Natural killer cell (primary cell): ENCODE data around the gene TMEM161B. TPM values are rescaled to one million over a fixed set of nuclear protein-coding genes. Genes with fewer than 3 reads are reported as not detected.
A peak's percentile ranks its signal among the peaks of the same experiment; 100 is the strongest.
"Not testable (repeated sequence)": the region's sequence is repeated elsewhere in the genome, so short reads cannot be mapped to it uniquely, and the experiment has no call there.

Experiments used
- ATAC-seq, 3 donors: fragments of 150-1000 bp in 2 of 3; fragments of 200-7000 bp in 1 of 3; cut with Tn5 transposase; 1 replicate in 1 of 3; 2 replicates in 2 of 3; pipeline ENCODE4 v1.10.0; 2021; ENCODE audit warnings: mild to moderate bottlenecking in 2 of 3, moderate library complexity in 2 of 3
- DNase-seq, 2 donors: peaks; one replicate each; pipeline versions ENCODE4 v3.0.0 to v3.0.0-alpha.2; 2013 to 2021; ENCODE audit warnings: mixed read lengths in 1 of 2
- H3K27ac ChIP-seq: one replicate; pipeline ENCODE4 v1.5.1; 2013; ENCODE audit warnings: mild to moderate bottlenecking, low read length
- H3K27me3 ChIP-seq: one replicate; pipeline ENCODE4 v1.6.1; 2013; ENCODE audit warnings: low read length; ENCODE audit not compliant: control insufficient read depth, insufficient read depth
- H3K36me3 ChIP-seq: one replicate; pipeline ENCODE4 v1.6.1; 2013; ENCODE audit warnings: low read length; ENCODE audit not compliant: control insufficient read depth, insufficient read depth
- H3K4me1 ChIP-seq: one replicate; pipeline ENCODE4 v1.6.1; 2013; ENCODE audit warnings: low read length; ENCODE audit not compliant: control insufficient read depth, insufficient read depth
- H3K4me3 ChIP-seq: one replicate; pipeline ENCODE4 v1.5.1; 2013; ENCODE audit warnings: low read length
- H3K9me3 ChIP-seq: one replicate; pipeline ENCODE4 v1.6.1; 2013; ENCODE audit warnings: low read length; ENCODE audit not compliant: control insufficient read depth, insufficient read depth
- H3K27ac Mint-ChIP-seq, 2 donors: one replicate each; pipeline ENCODE4 v1.8.0; 2022; ENCODE audit warnings: mild to moderate bottlenecking in 2 of 2, mixed read lengths in 2 of 2, moderate library complexity in 1 of 2
- H3K27me3 Mint-ChIP-seq, 2 donors: one replicate each; pipeline ENCODE4 v1.8.0; 2022; ENCODE audit warnings: low read depth in 2 of 2, mixed read lengths in 2 of 2
- H3K36me3 Mint-ChIP-seq: one replicate; pipeline ENCODE4 v1.8.0; 2022; ENCODE audit warnings: mixed read lengths
- H3K4me1 Mint-ChIP-seq, 2 donors: one replicate each; pipeline ENCODE4 v1.8.0; 2022; ENCODE audit warnings: mixed read lengths in 2 of 2
- H3K4me3 Mint-ChIP-seq: one replicate; pipeline ENCODE4 v1.8.0; 2022; ENCODE audit warnings: mild to moderate bottlenecking, moderate library complexity, mixed read lengths
- H3K9me3 Mint-ChIP-seq, 2 donors: one replicate each; pipeline ENCODE4 v1.8.0; 2022; ENCODE audit warnings: mixed read lengths in 2 of 2
- WGBS: methylation state at CpG from one replicate; pipeline ENCODE4 v1.1.7; 2013; ENCODE audit warnings: missing lambda C conversion rate; ENCODE audit not compliant: insufficient coverage; 5-methylcytosine and 5-hydroxymethylcytosine counted together
- intact Hi-C: fragments of 100-400 bp; cut with micrococcal nuclease; formaldehyde crosslinking; loops from one replicate; pipeline ENCODE4 v1.14.2; 2022
- total RNA-seq, 4 donors: library from RNA; stranded (reverse); fragments of 120-200 nt in 1 of 4; gene quantifications; one replicate each; pipeline versions ENCODE4 v1.2.3 to v1.2.4, GENCODE V29; 2013 to 2022
- TF ChIP-seq, protein P1 (sequence below): fragments of 200-600 bp; IDR thresholded peaks from one replicate; pipeline ENCODE4 v1.8.0; 2022; ENCODE audit warnings: antibody characterized with exemption

Gene TMEM161B
- total RNA-seq, 3 donors from 2014 or later (not counting 1 experiment from before 2014, with no cell fraction given) = 29.8 to 33.9 (median 33.2) TPM

DNA sequence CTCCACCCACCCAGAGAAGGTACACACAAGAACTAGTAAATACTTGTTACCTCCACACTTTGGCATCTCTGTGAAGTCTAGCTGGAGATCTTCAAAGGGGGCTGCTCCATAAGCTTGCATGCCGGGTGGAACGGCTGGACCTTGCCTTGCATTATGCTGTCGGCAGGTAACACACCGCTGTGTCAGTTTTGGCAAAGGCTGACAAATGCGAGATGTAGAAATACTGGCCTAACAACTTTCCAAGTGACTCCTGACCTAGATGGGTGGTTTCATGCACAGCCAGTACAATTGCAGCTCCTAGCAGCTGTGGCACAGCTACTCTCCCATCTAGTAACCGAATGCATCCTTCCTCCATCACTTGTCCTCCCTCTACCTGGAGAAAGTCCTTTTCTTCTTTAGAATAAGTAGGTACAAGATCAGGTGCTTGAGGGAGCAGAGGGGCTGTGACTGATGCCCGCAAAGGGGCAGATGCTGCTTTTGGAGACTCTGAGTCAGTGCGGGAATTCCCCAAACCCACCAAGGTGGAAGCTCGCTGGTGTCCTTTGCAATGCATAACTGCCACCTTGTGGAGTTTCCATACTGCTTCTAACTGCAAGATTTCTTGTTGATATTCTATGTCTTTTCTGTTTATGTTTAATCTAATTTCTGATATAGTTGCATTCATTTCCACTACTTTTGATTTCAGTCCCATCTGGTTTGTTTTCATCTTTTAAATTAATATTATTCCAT is 78.4 kb downstream of the TMEM161B start:
- peaks cover 66% of the 10 kb centered on the region for H3K36me3 Mint-ChIP-seq
- no peak overlapping the region for H3K27ac ChIP-seq
- H3K4me1 Mint-ChIP-seq = no peaks in the 10 kb centered on the region
- H3K4me3 ChIP-seq = no peak overlapping the region
- TF ChIP-seq, protein P1, sequence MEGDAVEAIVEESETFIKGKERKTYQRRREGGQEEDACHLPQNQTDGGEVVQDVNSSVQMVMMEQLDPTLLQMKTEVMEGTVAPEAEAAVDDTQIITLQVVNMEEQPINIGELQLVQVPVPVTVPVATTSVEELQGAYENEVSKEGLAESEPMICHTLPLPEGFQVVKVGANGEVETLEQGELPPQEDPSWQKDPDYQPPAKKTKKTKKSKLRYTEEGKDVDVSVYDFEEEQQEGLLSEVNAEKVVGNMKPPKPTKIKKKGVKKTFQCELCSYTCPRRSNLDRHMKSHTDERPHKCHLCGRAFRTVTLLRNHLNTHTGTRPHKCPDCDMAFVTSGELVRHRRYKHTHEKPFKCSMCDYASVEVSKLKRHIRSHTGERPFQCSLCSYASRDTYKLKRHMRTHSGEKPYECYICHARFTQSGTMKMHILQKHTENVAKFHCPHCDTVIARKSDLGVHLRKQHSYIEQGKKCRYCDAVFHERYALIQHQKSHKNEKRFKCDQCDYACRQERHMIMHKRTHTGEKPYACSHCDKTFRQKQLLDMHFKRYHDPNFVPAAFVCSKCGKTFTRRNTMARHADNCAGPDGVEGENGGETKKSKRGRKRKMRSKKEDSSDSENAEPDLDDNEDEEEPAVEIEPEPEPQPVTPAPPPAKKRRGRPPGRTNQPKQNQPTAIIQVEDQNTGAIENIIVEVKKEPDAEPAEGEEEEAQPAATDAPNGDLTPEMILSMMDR = no peak
- 94% methylated on average over 9 of the region's 9 CpGs for WGBS
- no peaks in the 10 kb centered on the region for H3K27me3 Mint-ChIP-seq
- peaks cover 5 to 15% of the 10 kb centered on the region in 2 donors for H3K9me3 Mint-ChIP-seq
- ATAC-seq = peak in 1 of 3 donors; percentile 44
- H3K4me3 Mint-ChIP-seq = no peak overlapping the region
- H3K9me3 ChIP-seq = peaks cover 29% of the 10 kb centered on the region
- no peaks in the 10 kb centered on the region for H3K27me3 ChIP-seq
- DNase-seq = peak in 1 of 2 donors; percentile 10
- no peak overlapping the region for H3K27ac Mint-ChIP-seq
- intact Hi-C loops = no loop called here
- peaks cover 13% of the 10 kb centered on the region for H3K36me3 ChIP-seq
- no peaks in the 10 kb centered on the region for H3K4me1 ChIP-seq

DNA sequence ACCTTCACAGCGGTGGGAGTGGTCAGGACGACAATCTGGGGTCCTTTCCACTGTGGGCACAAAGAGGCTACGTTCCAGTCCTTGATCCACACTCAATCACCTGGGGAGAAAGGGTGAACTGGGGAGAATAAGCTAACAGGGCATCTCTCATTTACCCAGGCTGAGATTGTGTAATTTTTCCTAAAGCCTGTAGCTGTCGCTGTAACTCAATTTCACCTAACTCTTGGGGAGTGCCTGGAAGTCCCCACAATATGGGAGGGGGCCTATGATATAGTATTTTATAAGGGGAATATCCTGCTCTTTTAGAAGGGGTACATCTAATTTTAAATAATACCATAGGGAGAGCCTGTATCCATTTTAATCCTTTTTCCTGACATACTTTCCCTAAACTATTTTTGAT is 79.2 kb downstream of the TMEM161B start:
- intact Hi-C loops, H3K4me1 ChIP-seq, H3K4me3 ChIP-seq, H3K27me3 Mint-ChIP-seq, H3K27ac Mint-ChIP-seq, H3K27ac ChIP-seq, H3K27me3 ChIP-seq, ATAC-seq, DNase-seq, H3K4me1 Mint-ChIP-seq, H3K4me3 Mint-ChIP-seq: not testable (repeated sequence)
- Mint-ChIP-seq H3K36me3 (peaks cover 66% of the 10 kb centered on the region), H3K9me3 (peaks cover 5 to 15% of the 10 kb centered on the region in 2 donors)
- WGBS = 100% methylated on average over 3 of the region's 4 CpGs
- H3K36me3 ChIP-seq = peaks cover 11% of the 10 kb centered on the region
- H3K9me3 ChIP-seq = peaks cover 29% of the 10 kb centered on the region

DNA sequence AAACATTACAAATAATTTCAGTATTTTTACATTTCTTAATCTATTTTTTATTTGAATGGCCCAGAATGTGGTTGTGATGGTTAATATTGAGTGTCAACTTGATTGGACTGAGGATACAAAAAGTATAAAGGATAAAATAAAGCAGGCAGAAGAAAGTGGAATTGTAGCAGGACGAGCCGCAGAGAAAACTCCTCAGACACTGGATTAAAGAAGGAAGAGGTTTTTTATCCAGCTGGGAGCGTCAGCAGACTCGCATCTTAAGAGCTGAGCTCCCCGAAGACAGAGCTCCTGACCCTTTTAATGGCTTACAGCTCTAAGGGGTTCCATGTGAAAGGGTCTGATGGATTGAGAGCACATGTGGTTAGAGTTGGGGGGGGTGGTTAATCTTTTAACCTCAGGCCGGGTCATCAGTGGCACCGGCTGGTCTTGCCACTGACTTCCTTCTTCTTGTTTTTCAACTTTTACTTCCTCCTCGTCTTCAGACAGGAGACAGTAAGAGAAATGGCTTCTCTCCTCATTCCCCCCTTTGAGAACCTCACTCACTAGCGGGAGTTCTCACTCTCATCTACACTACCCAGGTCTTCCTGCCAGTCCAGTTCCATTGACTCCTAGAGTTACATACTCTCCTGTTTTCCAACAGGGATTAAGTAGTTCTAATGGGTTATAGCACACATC is 80.0 kb downstream of the TMEM161B start:
- intact Hi-C loops = no loop called here

DNA sequence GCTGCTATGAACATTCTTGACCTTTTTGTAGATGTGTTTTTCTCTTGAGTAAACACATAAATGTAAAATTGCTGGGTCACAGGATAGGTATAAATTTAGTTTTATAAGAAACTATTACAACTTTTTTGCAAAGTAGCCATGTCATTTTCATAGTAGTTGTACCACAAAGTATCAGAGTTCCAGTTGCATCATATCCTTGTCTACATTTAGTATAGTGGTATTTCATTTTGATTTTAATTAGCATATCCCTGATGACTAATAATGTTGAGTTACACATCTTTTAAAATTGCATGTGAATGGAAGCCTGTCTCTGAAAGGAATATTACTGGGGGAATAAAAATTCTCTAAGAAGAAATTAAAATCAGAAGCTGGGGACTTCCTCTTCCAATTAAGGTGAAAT is 85.4 kb downstream of the TMEM161B start:
- no peak overlapping the region for H3K27ac ChIP-seq
- no peak overlapping the region for H3K4me3 ChIP-seq
- H3K4me1 ChIP-seq = no peaks in the 10 kb centered on the region
- intact Hi-C loops = no loop called here
- H3K36me3 Mint-ChIP-seq = peaks cover 27% of the 10 kb centered on the region
- no peaks in the 10 kb centered on the region for H3K27me3 Mint-ChIP-seq
- H3K27me3 ChIP-seq = no peaks in the 10 kb centered on the region
- no peak overlapping the region for H3K4me3 Mint-ChIP-seq
- H3K9me3 ChIP-seq = peaks cover 9% of the 10 kb centered on the region
- no peak overlapping the region for H3K27ac Mint-ChIP-seq
- peaks cover 2 to 10% of the 10 kb centered on the region in 2 donors for H3K9me3 Mint-ChIP-seq
- no peak for DNase-seq
- TF ChIP-seq, protein P1 = no peak
- ATAC-seq = no peak
- no peaks in the 10 kb centered on the region for H3K4me1 Mint-ChIP-seq
- H3K36me3 ChIP-seq = no peaks in the 10 kb centered on the region

More for the DNA sequence above, 80.0 kb downstream of the TMEM161B start:
- H3K4me3 Mint-ChIP-seq = no peak overlapping the region
- peaks cover 29% of the 10 kb centered on the region for H3K9me3 ChIP-seq
- no peaks in the 10 kb centered on the region for H3K27me3 Mint-ChIP-seq
- 92% methylated on average over 9 of the region's 9 CpGs for WGBS
- DNase-seq (peak in 1 of 2 donors; percentile 4), ATAC-seq (no peak)
- TF ChIP-seq, protein P1 = no peak
- no peaks in the 10 kb centered on the region for H3K4me1 Mint-ChIP-seq
- H3K9me3 Mint-ChIP-seq = peaks cover 5 to 15% of the 10 kb centered on the region in 2 donors
- H3K36me3 Mint-ChIP-seq = peaks cover 58% of the 10 kb centered on the region
- H3K27ac Mint-ChIP-seq = no peak overlapping the region
- no peak overlapping the region for H3K4me3 ChIP-seq
- H3K27me3 ChIP-seq = no peaks in the 10 kb centered on the region
- H3K27ac ChIP-seq = no peak overlapping the region
- peaks cover 3% of the 10 kb centered on the region for H3K36me3 ChIP-seq
- H3K4me1 ChIP-seq = no peaks in the 10 kb centered on the region

DNA sequence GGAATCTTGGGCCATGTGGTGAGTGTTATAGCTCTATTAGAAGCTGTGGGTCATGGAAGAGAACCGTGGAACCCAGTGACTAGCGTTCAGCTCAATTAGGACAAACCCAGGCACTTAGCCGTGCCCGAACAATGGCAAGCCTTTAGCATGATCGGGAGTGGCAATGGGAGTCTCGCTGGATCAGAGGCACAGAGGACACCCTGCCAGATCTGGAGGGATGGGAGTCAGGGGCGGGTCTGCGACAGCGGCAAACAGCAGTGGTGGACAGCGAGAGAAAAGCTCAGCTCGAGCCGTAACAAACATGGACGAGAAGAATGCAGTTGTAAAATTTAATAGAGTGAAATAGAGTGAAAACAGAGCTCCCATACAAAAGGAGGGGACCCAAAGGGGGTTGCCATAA is 91.2 kb downstream of the TMEM161B start:
- H3K27ac ChIP-seq, H3K4me3 ChIP-seq, H3K4me1 Mint-ChIP-seq, H3K9me3 ChIP-seq, H3K36me3 ChIP-seq, H3K4me1 ChIP-seq, H3K27ac Mint-ChIP-seq, H3K27me3 Mint-ChIP-seq, H3K4me3 Mint-ChIP-seq, H3K9me3 Mint-ChIP-seq, H3K36me3 Mint-ChIP-seq, ATAC-seq, intact Hi-C loops, DNase-seq, H3K27me3 ChIP-seq: not testable (repeated sequence)
- WGBS = 97% methylated on average over 13 of the region's 13 CpGs
